Naive B cell (primary cell): ENCODE results near the gene CELF5. TPM values are rescaled to one million over a fixed set of nuclear protein-coding genes. Genes with fewer than 3 reads are reported as not detected.

Source experiments
- ATAC-seq, 2 donors: fragments of 150-1000 bp; cut with Tn5 transposase; 2 replicates each; pipeline ENCODE4 v1.10.0; 2021; ENCODE audit warnings: low read depth in 2 of 2, mild to moderate bottlenecking in 2 of 2, moderate library complexity in 2 of 2
- DNase-seq: peaks from one replicate; pipeline ENCODE4 v3.0.0; 2022
- H3K27ac Mint-ChIP-seq, 6 donors: one replicate each; pipeline ENCODE4 v1.8.0; 2020 to 2022; ENCODE audit warnings: mild to moderate bottlenecking in 6 of 6, mixed read lengths in 6 of 6, moderate library complexity in 5 of 6, inconsistent platforms in 2 of 6
- H3K27me3 Mint-ChIP-seq, 3 donors: one replicate each; pipeline ENCODE4 v1.8.0; 2021 to 2022; ENCODE audit warnings: mixed read lengths in 3 of 3, mild to moderate bottlenecking in 1 of 3
- H3K36me3 Mint-ChIP-seq, 2 donors: one replicate each; pipeline ENCODE4 v1.8.0; 2020 to 2022; ENCODE audit warnings: mixed read lengths in 2 of 2, inconsistent platforms in 1 of 2, mild to moderate bottlenecking in 1 of 2
- H3K4me1 Mint-ChIP-seq, 3 donors: one replicate each; pipeline ENCODE4 v1.8.0; 2020 to 2022; ENCODE audit warnings: mixed read lengths in 3 of 3, inconsistent platforms in 1 of 3, mild to moderate bottlenecking in 1 of 3, moderate library complexity in 1 of 3
- H3K4me3 Mint-ChIP-seq, 8 donors: one replicate each; pipeline ENCODE4 v1.8.0; 2020 to 2022; ENCODE audit warnings: mild to moderate bottlenecking in 8 of 8, mixed read lengths in 8 of 8, moderate library complexity in 8 of 8, inconsistent platforms in 2 of 8
- H3K9me3 Mint-ChIP-seq, 7 donors: one replicate each; pipeline ENCODE4 v1.8.0; 2020 to 2022; ENCODE audit warnings: mixed read lengths in 7 of 7, mild to moderate bottlenecking in 5 of 7, inconsistent platforms in 2 of 7, moderate library complexity in 1 of 7
- polyA plus RNA-seq, 6 donors: library from polyadenylated mRNA; unstranded; fragments of 300-500 nt; fragmentation: Illumina TruSeq; gene quantifications; one replicate each; pipeline ENCODE4 v1.2.3, GENCODE V29; 2021; ENCODE audit warnings: low read depth in 6 of 6

CELF5 gene
- not detected for polyA plus RNA-seq

- H3K27me3 Mint-ChIP-seq, result peaks cover 7 to 39% (median 24%) of the 10 kb centered on the region in 3 donors
- peak within 1 kb of the TSS in 1 of 6 donors; percentile 62 for H3K27ac Mint-ChIP-seq
- H3K4me3 Mint-ChIP-seq, result peak within 1 kb of the TSS in 6 of 8 donors; percentile 15 to 87 (median 65)
- H3K4me1 Mint-ChIP-seq, result peaks cover 2 to 9% (median 7%) of the 10 kb centered on the region in 3 donors
- H3K36me3 Mint-ChIP-seq, result peaks cover 0 to 8% of the 10 kb centered on the region in 2 donors
- ATAC-seq (peak; percentile 57 to 68), DNase-seq (peak; percentile 51)
- no peaks in the 10 kb centered on the region for H3K9me3 Mint-ChIP-seq
Observed at GRCh38 chr19:3224346-3225168, at the start of gene CELF5. Gene CELF5, plus strand, starts transcription at chr19:3224661. Its CDS starts 79 bp downstream, at chr19:3224740.

- H3K4me1 Mint-ChIP-seq, result peaks cover 29 to 48% (median 45%) of the 10 kb centered on the region in 3 donors
- peak overlapping the region; percentile 35 to 87 (median 69) for H3K4me3 Mint-ChIP-seq
- H3K27me3 Mint-ChIP-seq, result no peaks in the 10 kb centered on the region
- peaks cover 0 to 18% (median 6%) of the 10 kb centered on the region in 7 donors for H3K9me3 Mint-ChIP-seq
- ATAC-seq, result peak in 1 of 2 donors; percentile 7
- H3K27ac Mint-ChIP-seq, result peak overlapping the region; percentile 91 to 99 (median 98)
- peak; percentile 59 for DNase-seq
- H3K36me3 Mint-ChIP-seq, result peaks cover 0 to 8% of the 10 kb centered on the region in 2 donors
Observed at GRCh38 chr19:3175781-3176714, 48.4 kb upstream of the CELF5 start.

GRCh38 chr19:3176715-3177501 lies 47.6 kb upstream of the CELF5 start:
- ATAC-seq (no peak), DNase-seq (peak; percentile 25)
- peaks cover 0 to 18% (median 6%) of the 10 kb centered on the region in 7 donors for H3K9me3 Mint-ChIP-seq

GRCh38 chr19:3178377-3178972 lies 46.0 kb upstream of the CELF5 start, which contains the start of gene S1PR4:
Gene S1PR4, plus strand, starts transcription at chr19:3178769. Its CDS starts 24 bp downstream, at chr19:3178793.
- Mint-ChIP-seq H3K36me3 (peaks cover 0 to 8% of the 10 kb centered on the region in 2 donors), H3K4me1 (peaks cover 21 to 50% (median 35%) of the 10 kb centered on the region in 3 donors), H3K27ac (peak within 1 kb of the TSS; percentile 92 to 99 (median 98)), H3K4me3 (peak within 1 kb of the TSS; percentile 93 to 100 (median 98)), H3K27me3 (no peaks in the 10 kb centered on the region), H3K9me3 (peaks cover 0 to 12% (median 6%) of the 10 kb centered on the region in 7 donors)
- ATAC-seq, result peak; percentile 68 to 71
- peak; percentile 86 for DNase-seq

More at GRCh38 chr19:3176715-3177501, 47.6 kb upstream of the CELF5 start:
- Mint-ChIP-seq H3K4me1 (peaks cover 29 to 47% (median 36%) of the 10 kb centered on the region in 3 donors), H3K4me3 (peak overlapping the region; percentile 35 to 87 (median 70)), H3K36me3 (peaks cover 0 to 8% of the 10 kb centered on the region in 2 donors), H3K27me3 (no peaks in the 10 kb centered on the region), H3K27ac (peak overlapping the region; percentile 91 to 99 (median 98))

- peaks cover 26 to 57% (median 42%) of the 10 kb centered on the region in 3 donors for H3K4me1 Mint-ChIP-seq
- peak; percentile 7 to 15 for ATAC-seq
- peak overlapping the region; percentile 87 to 98 (median 96) for H3K27ac Mint-ChIP-seq
- peaks cover 0 to 13% of the 10 kb centered on the region in 2 donors for H3K36me3 Mint-ChIP-seq
- H3K27me3 Mint-ChIP-seq, result no peaks in the 10 kb centered on the region
- peaks cover 0 to 12% (median 6%) of the 10 kb centered on the region in 7 donors for H3K9me3 Mint-ChIP-seq
- no peak for DNase-seq
- H3K4me3 Mint-ChIP-seq, result peak overlapping the region; percentile 93 to 100 (median 98)
Observed at GRCh38 chr19:3178973-3179738, 45.3 kb upstream of the CELF5 start.

- H3K27me3 Mint-ChIP-seq, result no peaks in the 10 kb centered on the region
- peak; percentile 31 to 40 for ATAC-seq
Observed at GRCh38 chr19:3179739-3180293, 44.6 kb upstream of the CELF5 start.

GRCh38 chr19:3183721-3184641 lies 40.5 kb upstream of the CELF5 start:
- peaks cover 0 to 4% (median 0%) of the 10 kb centered on the region in 7 donors for H3K9me3 Mint-ChIP-seq
- H3K27me3 Mint-ChIP-seq, result no peaks in the 10 kb centered on the region
- ATAC-seq, result no peak
- peak overlapping the region; percentile 49 to 98 (median 91) for H3K4me3 Mint-ChIP-seq
- peak overlapping the region in 4 of 6 donors; percentile 26 to 92 (median 84) for H3K27ac Mint-ChIP-seq
- H3K4me1 Mint-ChIP-seq, result peaks cover 46 to 77% (median 66%) of the 10 kb centered on the region in 3 donors
- peaks cover 0 to 17% of the 10 kb centered on the region in 2 donors for H3K36me3 Mint-ChIP-seq
- no peak for DNase-seq

More at GRCh38 chr19:3179739-3180293, 44.6 kb upstream of the CELF5 start:
- no peak for DNase-seq
- H3K9me3 Mint-ChIP-seq, result peaks cover 0 to 12% (median 6%) of the 10 kb centered on the region in 7 donors
- H3K4me3 Mint-ChIP-seq, result peak overlapping the region; percentile 93 to 100 (median 98)
- H3K27ac Mint-ChIP-seq, result peak overlapping the region; percentile 92 to 99 (median 97)
- H3K4me1 Mint-ChIP-seq, result peaks cover 32 to 63% (median 48%) of the 10 kb centered on the region in 3 donors
- peaks cover 0 to 17% of the 10 kb centered on the region in 2 donors for H3K36me3 Mint-ChIP-seq

- peaks cover 0 to 4% (median 0%) of the 10 kb centered on the region in 7 donors for H3K9me3 Mint-ChIP-seq
- DNase-seq, result no peak
- peaks cover 46 to 83% (median 71%) of the 10 kb centered on the region in 3 donors for H3K4me1 Mint-ChIP-seq
- peaks cover 0 to 17% of the 10 kb centered on the region in 2 donors for H3K36me3 Mint-ChIP-seq
- H3K27ac Mint-ChIP-seq, result peak overlapping the region; percentile 82 to 98 (median 97)
- peak overlapping the region; percentile 89 to 99 (median 96) for H3K4me3 Mint-ChIP-seq
- peak; percentile 16 to 22 for ATAC-seq
- no peaks in the 10 kb centered on the region for H3K27me3 Mint-ChIP-seq
Observed at GRCh38 chr19:3184847-3185460, 39.5 kb upstream of the CELF5 start.

GRCh38 chr19:3185461-3186159 lies 38.9 kb upstream of the CELF5 start, which contains the start of gene NCLN:
Gene NCLN, plus strand, starts transcription at chr19:3185930. Its CDS starts 101 bp downstream, at chr19:3186031.
- H3K4me3 Mint-ChIP-seq, result peak within 1 kb of the TSS; percentile 89 to 99 (median 96)

More at GRCh38 chr19:3185461-3186159, 38.9 kb upstream of the CELF5 start, which contains the start of gene NCLN:
- no peaks in the 10 kb centered on the region for H3K9me3 Mint-ChIP-seq
- H3K27me3 Mint-ChIP-seq, result no peaks in the 10 kb centered on the region
- H3K4me1 Mint-ChIP-seq, result peaks cover 40 to 77% (median 65%) of the 10 kb centered on the region in 3 donors
- peak; percentile 96 for DNase-seq
- peak; percentile 86 to 88 for ATAC-seq
- H3K27ac Mint-ChIP-seq, result peak within 1 kb of the TSS; percentile 82 to 98 (median 97)
- H3K36me3 Mint-ChIP-seq, result peaks cover 0 to 13% of the 10 kb centered on the region in 2 donors
